ENCODE results near the gene DCP1B.

Gene DCP1B

DNA sequence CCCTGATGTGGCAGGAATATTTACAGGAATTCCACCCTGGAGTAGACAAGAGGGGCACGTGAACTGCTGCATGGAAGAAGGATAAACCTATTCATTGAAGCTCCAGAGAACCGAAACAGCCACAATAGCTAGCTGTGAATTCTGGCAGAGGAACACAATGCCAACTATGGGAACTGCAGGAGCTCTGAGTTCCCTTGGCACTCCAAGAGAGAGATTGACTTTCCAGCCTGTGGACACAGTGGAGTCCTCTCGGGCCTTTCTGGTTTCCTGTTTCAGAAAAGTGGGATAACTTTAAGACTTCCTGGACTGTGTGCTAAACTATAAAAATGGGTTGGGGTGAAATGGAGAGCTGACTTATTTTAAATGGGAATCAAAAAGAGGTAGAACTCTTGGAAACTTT, 97.7 kb downstream of the DCP1B start:
- FAIRE-seq (no peak), DNase-seq (ENCODE audit: low spot score) (peak; percentile 2)

DNA sequence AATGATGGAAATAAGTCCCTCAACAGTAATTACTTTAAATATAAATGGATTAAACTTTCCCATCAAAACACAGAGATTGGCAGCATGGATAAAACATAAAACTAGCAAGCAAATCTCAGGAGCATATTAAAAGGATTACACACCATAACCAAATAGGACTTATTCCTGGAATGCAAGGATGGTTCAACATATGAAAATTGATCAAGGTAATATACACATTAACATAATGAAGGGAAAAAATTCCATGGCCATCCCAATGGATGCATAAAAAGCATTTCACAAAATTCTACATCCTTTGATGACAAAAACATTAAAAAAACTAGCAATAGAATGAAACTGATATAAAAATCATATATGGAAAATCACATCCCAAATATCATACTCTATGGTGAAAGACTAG, 99.4 kb downstream of the DCP1B start:
- DNase-seq (ENCODE audit: low spot score) (no peak), FAIRE-seq (no peak)

GRCh38 chr12:1896964-1897363, 107.3 kb downstream of the DCP1B start:
- FAIRE-seq (no peak), DNase-seq (ENCODE audit: low spot score) (no peak)
